Activated CD4-positive, CD25-positive, alpha-beta regulatory T cell treated with anti-CD3 and anti-CD28 coated beads, Interleukin-2, amount 50 U/mL, for 16 hours (primary cell): Measurements from ENCODE around the gene ZBTB7B.

ENCODE experiments used
- DNase-seq: peaks from one replicate; pipeline ENCODE4 v3.0.0-alpha.2; 2020; ENCODE audit warnings: low read depth, low spot score

Gene ZBTB7B

GRCh38 chr1:155002464-155003226 lies at the start of gene ZBTB7B:
Gene ZBTB7B, plus strand, starts transcription at chr1:155002802. Its CDS starts 11,859 bp downstream, at chr1:155014661.
- no peak for DNase-seq

GRCh38 chr1:154953611-154954038 lies 49.0 kb upstream of the ZBTB7B start:
- no peak for DNase-seq

GRCh38 chr1:154954541-154954940 lies 48.1 kb upstream of the ZBTB7B start:
- no peak for DNase-seq

GRCh38 chr1:154955039-154955717 lies 47.4 kb upstream of the ZBTB7B start:
- peak; percentile 88 for DNase-seq

GRCh38 chr1:154955718-154956543 lies 46.7 kb upstream of the ZBTB7B start, which contains the start of gene PBXIP1:
Gene PBXIP1, minus strand, starts transcription at chr1:154956099. Its CDS starts 2,378 bp downstream, at chr1:154953721.
- DNase-seq = peak; percentile 71

- DNase-seq = no peak
Measured at GRCh38 chr1:154956544-154956941, 46.1 kb upstream of the ZBTB7B start.

GRCh38 chr1:154957091-154957657 lies 45.4 kb upstream of the ZBTB7B start:
- no peak for DNase-seq

- no peak for DNase-seq
Measured at GRCh38 chr1:154958036-154958435, 44.6 kb upstream of the ZBTB7B start.

- no peak for DNase-seq
Measured at GRCh38 chr1:154958681-154959425, 43.7 kb upstream of the ZBTB7B start.

- DNase-seq = no peak
Measured at GRCh38 chr1:154959426-154959780, 43.2 kb upstream of the ZBTB7B start.

GRCh38 chr1:154960446-154961136 lies 42.0 kb upstream of the ZBTB7B start:
- no peak for DNase-seq

GRCh38 chr1:154961207-154962155 lies 41.1 kb upstream of the ZBTB7B start, which contains the start of gene PYGO2:
Gene PYGO2, minus strand, starts transcription at chr1:154961782. Its CDS starts 206 bp downstream, at chr1:154961576.
- peak; percentile 55 for DNase-seq

GRCh38 chr1:154962156-154962749 lies 40.3 kb upstream of the ZBTB7B start:
- DNase-seq = no peak

- DNase-seq = no peak
Measured at GRCh38 chr1:154962795-154963330, 39.7 kb upstream of the ZBTB7B start.

GRCh38 chr1:154963643-154964042 lies 39.0 kb upstream of the ZBTB7B start:
- no peak for DNase-seq

GRCh38 chr1:154964359-154964758 lies 38.2 kb upstream of the ZBTB7B start:
- DNase-seq = no peak

- no peak for DNase-seq
Measured at GRCh38 chr1:154966111-154966510, 36.5 kb upstream of the ZBTB7B start.

- no peak for DNase-seq
Measured at GRCh38 chr1:154967331-154967950, 35.2 kb upstream of the ZBTB7B start.
